Panc1 (cell line): Measurements from ENCODE around the gene COL6A2. TPM values are rescaled to one million over a fixed set of nuclear protein-coding genes. Genes with fewer than 3 reads are reported as not detected.

ENCODE experiments used
- ATAC-seq: fragments of 200-7000 bp; cut with Tn5 transposase; 2 replicates; pipeline ENCODE4 v1.9.1; 2020; ENCODE audit warnings: mild to moderate bottlenecking, moderate library complexity
- BruUV-seq: library from RNA; stranded (reverse); fragments of 400-500 nt; replicated peaks from 2 replicates; lab custom pipeline; 2021; lab: Mats Ljungman, UMichigan
- CTCF ChIA-PET: fragments of 300-600 bp; sonication (Branson Sonifier 250); formaldehyde crosslinking; loops from one replicate; lab custom pipeline; 2022; ENCODE audit warnings: antibody characterized with exemption; lab: Charles Lee
- POLR2A ChIA-PET: fragments of 300-600 bp; sonication (Branson Sonifier 250); formaldehyde crosslinking; loops from one replicate; lab custom pipeline; 2022; ENCODE audit warnings: antibody characterized with exemption; lab: Charles Lee
- DNase-seq: peaks from one replicate; pipeline ENCODE4 v3.0.0-alpha.2; 2010; ENCODE audit warnings: low read depth, low spot score
- H3K27ac ChIP-seq: 2 replicates; pipeline ENCODE4 v1.5.1; 2011; ENCODE audit warnings: mild to moderate bottlenecking, low read length, inconsistent platforms
- H3K27me3 ChIP-seq: fragments of 200-500 bp; sonication (Bioruptor generic); 2 replicates; pipeline ENCODE4 v1.6.0; 2014; ENCODE audit warnings: low read length, inconsistent platforms; ENCODE audit not compliant: control insufficient read depth, insufficient read depth
- H3K36me3 ChIP-seq: fragments of 200-500 bp; sonication (Bioruptor generic); 2 replicates; pipeline ENCODE4 v1.5.1; 2014; ENCODE audit warnings: inconsistent platforms, mild to moderate bottlenecking, low read length, moderate library complexity; ENCODE audit not compliant: control insufficient read depth, insufficient read depth
- H3K4me1 ChIP-seq: 2 replicates; pipeline ENCODE4 v1.5.1; 2011; ENCODE audit warnings: inconsistent platforms, mild to moderate bottlenecking, low read length, moderate library complexity; ENCODE audit not compliant: control insufficient read depth, insufficient read depth
- H3K4me3 ChIP-seq, 2 experiments: 2 replicates each; pipeline ENCODE4 v1.5.1; 2011 to 2012; ENCODE audit warnings: low read depth in 2 of 2, low read length in 2 of 2, mild to moderate bottlenecking in 2 of 2, inconsistent platforms in 1 of 2, moderate library complexity in 1 of 2
- H3K9me3 ChIP-seq: fragments of 200-500 bp; sonication (Bioruptor generic); 2 replicates; pipeline ENCODE4 v1.5.1; 2014; ENCODE audit warnings: low read depth, mild to moderate bottlenecking, inconsistent platforms, low read length, moderate library complexity; ENCODE audit not compliant: control insufficient read depth, insufficient read depth
- POLR2AphosphoS5 ChIP-seq: IDR thresholded peaks from 2 replicates; pipeline ENCODE4 v1.6.1; 2012; ENCODE audit warnings: mild to moderate bottlenecking, low read depth, low read length, moderate library complexity
- SIN3A ChIP-seq: IDR thresholded peaks from 2 replicates; pipeline ENCODE4 v1.6.1; 2012; ENCODE audit warnings: low read depth, mild to moderate bottlenecking, low read length, moderate library complexity, borderline replicate concordance; ENCODE audit not compliant: insufficient read depth
- TCF7L2 ChIP-seq: IDR thresholded peaks from 2 replicates; pipeline ENCODE4 v1.6.1; 2011; ENCODE audit warnings: mild to moderate bottlenecking, low read depth, low read length, inconsistent platforms
- in situ Hi-C: cut with HindIII; loops from 2 replicates; pipeline ENCODE4 v1.10.0; 2016; ENCODE audit warnings: low sequenced_read_pairs, low pct_unique_long_range_greater_than_20kb
- intact Hi-C: fragments of 100-400 bp; cut with micrococcal nuclease; formaldehyde crosslinking; loops from one replicate; pipeline ENCODE4 v1.10.0; 2022; ENCODE audit not compliant: unreplicated experiment
- total RNA-seq: library from RNA; stranded (reverse); gene quantifications from one replicate; pipeline ENCODE4 v1.2.1, GENCODE V29; 2021; ENCODE audit not compliant: unreplicated experiment
- TF ChIP-seq, protein P1 (sequence below), 2 experiments: IDR thresholded peaks; 2 replicates each; pipeline ENCODE4 v1.6.1; 2011 to 2012; ENCODE audit warnings: low read depth in 2 of 2, control low read depth in 1 of 2, low read length in 1 of 2, mild to moderate bottlenecking in 1 of 2, moderate library complexity in 1 of 2; ENCODE audit not compliant: insufficient read depth in 1 of 2
- TF ChIP-seq, protein P2 (sequence below): fragments of 450-650 bp; IDR thresholded peaks from 2 replicates; pipeline ENCODE4 v1.5.1; 2017; ENCODE audit warnings: mild to moderate bottlenecking

Gene COL6A2
- total RNA-seq, 1 experiment from 2014 or later: 29.9 TPM

DNA sequence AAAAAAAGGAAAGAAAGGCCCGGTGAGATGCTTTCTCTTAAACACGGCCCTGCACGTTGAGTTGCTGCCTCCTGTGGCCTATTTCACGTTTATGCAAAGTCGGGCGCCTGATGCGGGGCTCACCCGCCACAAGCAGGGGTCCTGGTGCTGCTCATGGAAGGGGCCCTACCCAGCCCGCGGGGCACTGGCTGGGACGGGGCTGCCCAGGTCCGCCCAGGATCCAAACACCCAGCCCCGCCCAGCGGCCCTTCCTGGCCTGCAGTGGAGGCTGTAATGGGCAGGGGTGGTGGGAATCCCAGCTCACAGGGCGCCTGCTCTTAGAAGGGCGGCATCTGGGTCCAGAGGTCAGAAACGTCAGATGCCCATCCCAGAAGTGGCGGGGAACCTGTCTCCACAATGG lies 1.6 kb downstream of the COL6A2 start:
- no peak for ATAC-seq

DNA sequence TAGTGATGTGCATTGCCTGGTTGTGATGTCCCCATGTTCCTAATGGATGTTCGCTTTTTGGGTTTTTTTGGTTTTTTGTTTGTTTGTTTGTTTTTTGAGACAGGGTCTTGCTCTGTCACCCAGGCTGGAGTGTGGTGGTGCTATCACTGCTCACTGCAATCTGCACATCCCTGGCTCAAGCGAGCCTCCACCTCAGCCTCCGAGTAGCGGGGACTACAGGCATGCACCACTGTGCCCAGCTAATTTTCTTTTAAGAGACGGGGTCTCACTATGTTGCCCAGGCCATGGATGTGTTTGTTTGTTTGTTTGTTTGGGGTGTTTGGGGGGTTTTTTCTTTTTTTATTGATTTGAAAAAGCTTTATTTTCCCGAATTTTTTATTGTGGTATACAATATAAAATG lies 2.1 kb downstream of the COL6A2 start:
- DNase-seq (no peak), ATAC-seq (no peak)
- no TSS peak for BruUV-seq
- H3K36me3 ChIP-seq: no peaks in the 10 kb centered on the region
- ChIA-PET CTCF (no interaction called here), POLR2A (no interaction called here)
- no peaks in the 10 kb centered on the region for H3K27me3 ChIP-seq
- in situ Hi-C loops (no loop called here), intact Hi-C loops (loop anchor here (5.0 kb wide), 1 partner anchor 128 kb away; no protein-coding TSS in a partner anchor)
- 0 out of 2 replicates have a peak, but pooled peaks cover 4% of the 10 kb centered on the region for H3K9me3 ChIP-seq
- no peak overlapping the region for H3K4me3 ChIP-seq
- no peaks in the 10 kb centered on the region for H3K4me1 ChIP-seq
- no peak overlapping the region for H3K27ac ChIP-seq
- TF ChIP-seq TCF7L2 (no peak), POLR2AphosphoS5 (no peak), SIN3A (no peak)
- TF ChIP-seq, protein P1, sequence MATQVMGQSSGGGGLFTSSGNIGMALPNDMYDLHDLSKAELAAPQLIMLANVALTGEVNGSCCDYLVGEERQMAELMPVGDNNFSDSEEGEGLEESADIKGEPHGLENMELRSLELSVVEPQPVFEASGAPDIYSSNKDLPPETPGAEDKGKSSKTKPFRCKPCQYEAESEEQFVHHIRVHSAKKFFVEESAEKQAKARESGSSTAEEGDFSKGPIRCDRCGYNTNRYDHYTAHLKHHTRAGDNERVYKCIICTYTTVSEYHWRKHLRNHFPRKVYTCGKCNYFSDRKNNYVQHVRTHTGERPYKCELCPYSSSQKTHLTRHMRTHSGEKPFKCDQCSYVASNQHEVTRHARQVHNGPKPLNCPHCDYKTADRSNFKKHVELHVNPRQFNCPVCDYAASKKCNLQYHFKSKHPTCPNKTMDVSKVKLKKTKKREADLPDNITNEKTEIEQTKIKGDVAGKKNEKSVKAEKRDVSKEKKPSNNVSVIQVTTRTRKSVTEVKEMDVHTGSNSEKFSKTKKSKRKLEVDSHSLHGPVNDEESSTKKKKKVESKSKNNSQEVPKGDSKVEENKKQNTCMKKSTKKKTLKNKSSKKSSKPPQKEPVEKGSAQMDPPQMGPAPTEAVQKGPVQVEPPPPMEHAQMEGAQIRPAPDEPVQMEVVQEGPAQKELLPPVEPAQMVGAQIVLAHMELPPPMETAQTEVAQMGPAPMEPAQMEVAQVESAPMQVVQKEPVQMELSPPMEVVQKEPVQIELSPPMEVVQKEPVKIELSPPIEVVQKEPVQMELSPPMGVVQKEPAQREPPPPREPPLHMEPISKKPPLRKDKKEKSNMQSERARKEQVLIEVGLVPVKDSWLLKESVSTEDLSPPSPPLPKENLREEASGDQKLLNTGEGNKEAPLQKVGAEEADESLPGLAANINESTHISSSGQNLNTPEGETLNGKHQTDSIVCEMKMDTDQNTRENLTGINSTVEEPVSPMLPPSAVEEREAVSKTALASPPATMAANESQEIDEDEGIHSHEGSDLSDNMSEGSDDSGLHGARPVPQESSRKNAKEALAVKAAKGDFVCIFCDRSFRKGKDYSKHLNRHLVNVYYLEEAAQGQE (IDR thresholded peaks at IDR 0.05; ENCODE audit: insufficient read depth in 1 of 2, low read depth in 2 of 2, low read length in 1 of 2): no peak
- TF ChIP-seq, protein P2, sequence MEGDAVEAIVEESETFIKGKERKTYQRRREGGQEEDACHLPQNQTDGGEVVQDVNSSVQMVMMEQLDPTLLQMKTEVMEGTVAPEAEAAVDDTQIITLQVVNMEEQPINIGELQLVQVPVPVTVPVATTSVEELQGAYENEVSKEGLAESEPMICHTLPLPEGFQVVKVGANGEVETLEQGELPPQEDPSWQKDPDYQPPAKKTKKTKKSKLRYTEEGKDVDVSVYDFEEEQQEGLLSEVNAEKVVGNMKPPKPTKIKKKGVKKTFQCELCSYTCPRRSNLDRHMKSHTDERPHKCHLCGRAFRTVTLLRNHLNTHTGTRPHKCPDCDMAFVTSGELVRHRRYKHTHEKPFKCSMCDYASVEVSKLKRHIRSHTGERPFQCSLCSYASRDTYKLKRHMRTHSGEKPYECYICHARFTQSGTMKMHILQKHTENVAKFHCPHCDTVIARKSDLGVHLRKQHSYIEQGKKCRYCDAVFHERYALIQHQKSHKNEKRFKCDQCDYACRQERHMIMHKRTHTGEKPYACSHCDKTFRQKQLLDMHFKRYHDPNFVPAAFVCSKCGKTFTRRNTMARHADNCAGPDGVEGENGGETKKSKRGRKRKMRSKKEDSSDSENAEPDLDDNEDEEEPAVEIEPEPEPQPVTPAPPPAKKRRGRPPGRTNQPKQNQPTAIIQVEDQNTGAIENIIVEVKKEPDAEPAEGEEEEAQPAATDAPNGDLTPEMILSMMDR: no peak

More for the DNA sequence above, 1.6 kb downstream of the COL6A2 start:
- Histone ChIP-seq H3K4me3 (no peak overlapping the region), H3K4me1 (no peaks in the 10 kb centered on the region), H3K27me3 (no peaks in the 10 kb centered on the region), H3K36me3 (no peaks in the 10 kb centered on the region), H3K9me3 (0 out of 2 replicates have a peak, but pooled peaks cover 4% of the 10 kb centered on the region), H3K27ac (no peak overlapping the region)
- intact Hi-C loops (no loop called here), in situ Hi-C loops (no loop called here)
- TF ChIP-seq TCF7L2: no peak
- TF ChIP-seq, protein P2: no peak
- TF ChIP-seq, protein P1 (IDR thresholded peaks at IDR 0.05; ENCODE audit: insufficient read depth in 1 of 2, low read depth in 2 of 2, low read length in 1 of 2): no peak
- no peak for TF ChIP-seq SIN3A
- TF ChIP-seq POLR2AphosphoS5: no peak
- no peak for DNase-seq
- ChIA-PET CTCF (no interaction called here), POLR2A (no interaction called here)
- no TSS peak for BruUV-seq
